ENCODE data around the gene SYNDIG1L. TPM values are rescaled to one million over a fixed set of nuclear protein-coding genes. Genes with fewer than 3 reads are reported as not detected.

Gene SYNDIG1L
- total RNA-seq, 1 experiment from 2014 or later = not detected

DNA sequence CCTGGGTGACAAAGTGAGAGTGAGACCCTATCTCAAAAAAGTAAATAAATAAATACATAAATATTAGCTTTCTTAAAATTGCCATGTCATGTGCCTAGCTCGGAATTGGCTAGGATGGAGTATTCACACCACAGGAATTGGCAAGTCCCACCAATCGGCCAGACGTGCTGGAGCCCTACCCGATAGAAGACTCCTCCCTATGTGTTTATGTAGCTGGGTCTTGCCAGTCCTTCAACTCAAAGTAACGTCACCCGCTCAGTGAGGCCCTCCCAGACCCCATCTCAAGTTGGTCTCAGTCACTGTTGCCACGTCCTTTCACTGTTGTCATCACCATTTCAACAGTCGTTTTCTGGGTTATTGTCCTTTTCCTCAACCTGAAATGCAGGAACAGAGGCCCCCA, 57.6 kb downstream of the SYNDIG1L start:
- Histone ChIP-seq H2AFZ (ENCODE audit: low read depth, low read length, poor library complexity, severe bottlenecking) (no peak overlapping the region), H3K4me3 (replicated peaks in 1 of 2; ENCODE audit: low read depth in 1 of 2, low read length in 2 of 2) (no peak overlapping the region), H4K20me1 (ENCODE audit: insufficient read depth) (no peaks in the 10 kb centered on the region), H3K9ac (ENCODE audit: low read length) (no peak overlapping the region), H3K4me1 (ENCODE audit: control insufficient read depth in 1 of 2, insufficient read depth in 2 of 2, low read length in 2 of 2) (no peaks in the 10 kb centered on the region), H3K36me3 (ENCODE audit: control insufficient read depth in 1 of 2, insufficient read depth in 2 of 2, low read length in 2 of 2) (no peaks in the 10 kb centered on the region), H3K27me3 (ENCODE audit: insufficient read depth, low read length) (no peaks in the 10 kb centered on the region), H3K79me2 (ENCODE audit: insufficient read depth, low read length) (no peaks in the 10 kb centered on the region), H3K27ac (ENCODE audit: low read depth, low read length) (no peak overlapping the region), H3K9me3 (ENCODE audit: control insufficient read depth in 1 of 2, insufficient read depth in 1 of 2, low read depth in 1 of 2, low read length in 2 of 2) (no peaks in the 10 kb centered on the region), H3K4me2 (ENCODE audit: low read length) (no peak overlapping the region), H3K9me2 (ENCODE audit: insufficient read depth) (no peaks in the 10 kb centered on the region)
- RAD21 ChIA-PET (ENCODE audit: low non-redundant PET in 1 of 2, low total read pairs in 2 of 2, uncharacterized antibody in 2 of 2, unreplicated experiment in 2 of 2) = no interaction called here
- POLR2A ChIA-PET = no interaction called here
- no TSS peak for BruUV-seq (replicated peaks)
- no peak for DNase-seq (ENCODE audit: low read depth, low spot score)
- CTCF ChIA-PET = interaction anchor here (2.3 kb wide), 1 partner anchor 111 kb away, joined by 6 read pairs; no protein-coding TSS in a partner anchor
- intact Hi-C loops (cut with micrococcal nuclease) = no loop called here
- ATAC-seq = no peak
- no peak for TF ChIP-seq POLR2A (IDR thresholded peaks at IDR 0.05; ENCODE audit: borderline replicate concordance, extremely low read depth, insufficient read depth, insufficient read length)

DNA sequence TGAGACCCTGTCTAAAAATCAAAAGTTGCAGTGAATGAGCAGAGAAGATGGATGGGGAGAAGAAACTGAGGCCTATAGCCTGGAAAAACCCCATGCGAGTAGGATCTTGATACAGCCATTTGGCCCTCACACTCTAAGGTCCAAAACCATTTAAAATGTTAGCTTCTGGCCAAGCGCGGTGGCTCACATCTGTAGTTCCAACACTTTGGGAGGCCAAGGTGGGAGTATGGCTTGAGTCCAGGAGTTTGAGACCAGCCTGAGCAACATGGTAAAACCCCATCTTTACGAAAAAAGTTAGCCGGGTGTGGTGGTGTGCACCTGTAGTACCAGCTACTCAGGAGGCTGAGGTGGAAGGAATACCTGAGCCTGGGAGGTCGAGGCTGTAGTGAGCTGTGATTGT, 58.0 kb downstream of the SYNDIG1L start:
- ChIA-PET RAD21 (ENCODE audit: low non-redundant PET in 1 of 2, low total read pairs in 2 of 2, uncharacterized antibody in 2 of 2, unreplicated experiment in 2 of 2) (no interaction called here), CTCF (interaction anchor here (2.3 kb wide), 1 partner anchor 111 kb away, joined by 6 read pairs; no protein-coding TSS in a partner anchor), POLR2A (no interaction called here)
- no peak overlapping the region for H2AFZ ChIP-seq (ENCODE audit: low read depth, low read length, poor library complexity, severe bottlenecking)
- H3K4me1 ChIP-seq (ENCODE audit: control insufficient read depth in 1 of 2, insufficient read depth in 2 of 2, low read length in 2 of 2) = no peaks in the 10 kb centered on the region
- H3K4me2 ChIP-seq (ENCODE audit: low read length) = no peak overlapping the region
- ATAC-seq = no peak
- no peak overlapping the region for H3K4me3 ChIP-seq (replicated peaks in 1 of 2; ENCODE audit: low read depth in 1 of 2, low read length in 2 of 2)
- H3K79me2 ChIP-seq (ENCODE audit: insufficient read depth, low read length) = no peaks in the 10 kb centered on the region
- no peak for DNase-seq (ENCODE audit: low read depth, low spot score)
- no peak overlapping the region for H3K27ac ChIP-seq (ENCODE audit: low read depth, low read length)
- no peaks in the 10 kb centered on the region for H3K27me3 ChIP-seq (ENCODE audit: insufficient read depth, low read length)
- no peaks in the 10 kb centered on the region for H3K9me2 ChIP-seq (ENCODE audit: insufficient read depth)
- H3K9me3 ChIP-seq (ENCODE audit: control insufficient read depth in 1 of 2, insufficient read depth in 1 of 2, low read depth in 1 of 2, low read length in 2 of 2) = no peaks in the 10 kb centered on the region
- TF ChIP-seq EZH2phosphoT487 (IDR thresholded peaks at IDR 0.05; ENCODE audit: borderline replicate concordance) = no peak
- TF ChIP-seq POLR2A (IDR thresholded peaks at IDR 0.05; ENCODE audit: borderline replicate concordance, extremely low read depth, insufficient read depth, insufficient read length) = no peak
- TF ChIP-seq, protein P1, sequence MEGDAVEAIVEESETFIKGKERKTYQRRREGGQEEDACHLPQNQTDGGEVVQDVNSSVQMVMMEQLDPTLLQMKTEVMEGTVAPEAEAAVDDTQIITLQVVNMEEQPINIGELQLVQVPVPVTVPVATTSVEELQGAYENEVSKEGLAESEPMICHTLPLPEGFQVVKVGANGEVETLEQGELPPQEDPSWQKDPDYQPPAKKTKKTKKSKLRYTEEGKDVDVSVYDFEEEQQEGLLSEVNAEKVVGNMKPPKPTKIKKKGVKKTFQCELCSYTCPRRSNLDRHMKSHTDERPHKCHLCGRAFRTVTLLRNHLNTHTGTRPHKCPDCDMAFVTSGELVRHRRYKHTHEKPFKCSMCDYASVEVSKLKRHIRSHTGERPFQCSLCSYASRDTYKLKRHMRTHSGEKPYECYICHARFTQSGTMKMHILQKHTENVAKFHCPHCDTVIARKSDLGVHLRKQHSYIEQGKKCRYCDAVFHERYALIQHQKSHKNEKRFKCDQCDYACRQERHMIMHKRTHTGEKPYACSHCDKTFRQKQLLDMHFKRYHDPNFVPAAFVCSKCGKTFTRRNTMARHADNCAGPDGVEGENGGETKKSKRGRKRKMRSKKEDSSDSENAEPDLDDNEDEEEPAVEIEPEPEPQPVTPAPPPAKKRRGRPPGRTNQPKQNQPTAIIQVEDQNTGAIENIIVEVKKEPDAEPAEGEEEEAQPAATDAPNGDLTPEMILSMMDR (IDR thresholded peaks at IDR 0.05 in 2 of 3, conservative IDR thresholded peaks at IDR 0.05 in 1 of 3; ENCODE audit: borderline replicate concordance in 1 of 3, insufficient read depth in 1 of 3, low read depth in 2 of 3, low read length in 2 of 3) = no peak
- intact Hi-C loops (cut with micrococcal nuclease) = no loop called here
- no TSS peak for BruUV-seq (replicated peaks)
- H3K36me3 ChIP-seq (ENCODE audit: control insufficient read depth in 1 of 2, insufficient read depth in 2 of 2, low read length in 2 of 2) = no peaks in the 10 kb centered on the region
- no peak overlapping the region for H3K9ac ChIP-seq (ENCODE audit: low read length)
- no peaks in the 10 kb centered on the region for H4K20me1 ChIP-seq (ENCODE audit: insufficient read depth)
